ENCODE data around the gene SMCO2.

Gene SMCO2

GRCh38 chr12:27502021-27502435 lies 55.5 kb downstream of the SMCO2 start:
- DNase-seq, result no peak

GRCh38 chr12:27504507-27504906 lies 58.0 kb downstream of the SMCO2 start:
- no peak for DNase-seq

- DNase-seq, result no peak
Measured at GRCh38 chr12:27505109-27505508, 58.6 kb downstream of the SMCO2 start.

GRCh38 chr12:27505761-27506160 lies 59.2 kb downstream of the SMCO2 start:
- DNase-seq, result no peak

GRCh38 chr12:27506645-27507189 lies 60.2 kb downstream of the SMCO2 start:
- DNase-seq, result no peak

- no peak for DNase-seq
Measured at GRCh38 chr12:27508736-27509431, 62.3 kb downstream of the SMCO2 start.

- DNase-seq, result no peak
Measured at GRCh38 chr12:27511031-27511722, 64.6 kb downstream of the SMCO2 start.

- DNase-seq, result no peak
Measured at GRCh38 chr12:27511723-27512045, 65.1 kb downstream of the SMCO2 start.

- no peak for DNase-seq
Measured at GRCh38 chr12:27513155-27513824, 66.8 kb downstream of the SMCO2 start.

GRCh38 chr12:27515671-27516070 lies 69.1 kb downstream of the SMCO2 start:
- DNase-seq, result no peak

GRCh38 chr12:27516625-27517024 lies 70.1 kb downstream of the SMCO2 start:
- DNase-seq, result no peak

GRCh38 chr12:27517546-27517945 lies 71.0 kb downstream of the SMCO2 start:
- DNase-seq, result no peak

- DNase-seq, result no peak
Measured at GRCh38 chr12:27517961-27518665, 71.6 kb downstream of the SMCO2 start.

- no peak for DNase-seq
Measured at GRCh38 chr12:27521066-27521465, 74.5 kb downstream of the SMCO2 start.

GRCh38 chr12:27521981-27522380 lies 75.4 kb downstream of the SMCO2 start:
- DNase-seq, result no peak

- no peak for DNase-seq
Measured at GRCh38 chr12:27523305-27523641, 76.7 kb downstream of the SMCO2 start.

- DNase-seq, result peak; percentile 93 to 97
Measured at GRCh38 chr12:27523642-27524493, 77.3 kb downstream of the SMCO2 start, which contains the start of gene PPFIBP1. TSS of gene PPFIBP1 (plus strand) at chr12:27524206. CDS start at chr12:27633397, 109,191 bp downstream.

GRCh38 chr12:27524494-27524835 lies 77.9 kb downstream of the SMCO2 start:
- DNase-seq, result no peak

GRCh38 chr12:27524839-27525753 lies 78.6 kb downstream of the SMCO2 start:
- no peak for DNase-seq

- DNase-seq, result no peak
Measured at GRCh38 chr12:27527512-27527911, 81.0 kb downstream of the SMCO2 start.

GRCh38 chr12:27528788-27529187 lies 82.3 kb downstream of the SMCO2 start:
- DNase-seq, result no peak
